Gastroesophageal sphincter (tissue), 3 donors: ENCODE results near the gene CEBPZOS.
"Not testable (repeated sequence)": the region's sequence is repeated elsewhere in the genome, so short reads cannot be mapped to it uniquely, and the experiment has no call there.

ENCODE experiments used
- CTCF ChIP-seq, 4 experiments: fragments of 200-600 bp in 2 of 4; fragments of 450-650 bp in 2 of 4; sonication (generic) in 1 of 4; IDR thresholded peaks; one replicate each; pipeline ENCODE4 v1.5.1; 2017 to 2019; ENCODE audit warnings: antibody characterized with exemption in 4 of 4, mild to moderate bottlenecking in 2 of 4, moderate library complexity in 2 of 4
- POLR2A ChIP-seq, 2 donors: fragments of 450-650 bp; IDR thresholded peaks; one replicate each; pipeline ENCODE4 v1.6.1; 2017; ENCODE audit warnings: antibody characterized with exemption in 2 of 2, mild to moderate bottlenecking in 2 of 2, moderate library complexity in 1 of 2

DNA sequence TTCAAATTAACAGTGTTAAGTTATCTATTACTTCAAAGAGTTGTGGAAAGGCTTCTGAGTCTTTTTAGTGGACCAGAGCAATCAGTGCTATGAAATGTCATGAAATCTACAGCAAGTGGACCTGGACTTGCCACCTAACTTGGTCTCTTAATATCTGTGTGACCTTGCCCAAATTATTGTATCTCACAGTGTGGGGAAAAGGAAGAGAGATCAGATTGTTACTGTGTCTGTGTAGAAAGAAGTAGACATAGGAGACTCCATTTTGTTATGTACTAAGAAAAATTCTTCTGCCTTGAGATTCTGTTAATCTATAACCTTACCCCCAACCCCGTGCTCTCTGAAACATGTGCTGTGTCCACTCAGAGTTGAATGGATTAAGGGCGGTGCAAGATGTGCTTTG lies 28.8 kb downstream of the CEBPZOS start:
- not testable (repeated sequence) for TF ChIP-seq POLR2A, CTCF (IDR thresholded peaks at IDR 0.05)
